Natural killer cell treated with Interleukin-12 subunit alpha and Interleukin-12 subunit beta and Interleukin-15 and Interleukin-18, amount 100 ng/mL, for 72 hours (primary cell): Measurements from ENCODE around the gene SUCO. TPM values are rescaled to one million over a fixed set of nuclear protein-coding genes. Genes with fewer than 3 reads are reported as not detected.

ENCODE experiments used
- ATAC-seq, 2 donors: fragments of 150-1000 bp; cut with Tn5 transposase in 1 of 2; sonication (Bioruptor Pico), chemical (Tn5 transposase) in 1 of 2; 2 replicates each; pipeline ENCODE4 v1.10.0; 2021
- DNase-seq: peaks from one replicate; pipeline ENCODE4 v3.0.0; 2022; ENCODE audit warnings: low spot score
- H3K27ac Mint-ChIP-seq, 2 donors: 1 replicate in 1 of 2; 2 replicates in 1 of 2; pipeline ENCODE4 v1.8.0; 2022; ENCODE audit warnings: mixed read lengths in 2 of 2, mild to moderate bottlenecking in 1 of 2, moderate library complexity in 1 of 2
- H3K27me3 Mint-ChIP-seq, 2 donors: 1 replicate in 1 of 2; 2 replicates in 1 of 2; pipeline ENCODE4 v1.8.0; 2022; ENCODE audit warnings: mixed read lengths in 2 of 2
- H3K36me3 Mint-ChIP-seq: one replicate; pipeline ENCODE4 v1.8.0; 2022; ENCODE audit warnings: mixed read lengths
- H3K4me1 Mint-ChIP-seq, 2 donors: 1 replicate in 1 of 2; 2 replicates in 1 of 2; pipeline ENCODE4 v1.8.0; 2022; ENCODE audit warnings: low read depth in 2 of 2, mixed read lengths in 2 of 2, mild to moderate bottlenecking in 1 of 2
- H3K4me3 Mint-ChIP-seq: one replicate; pipeline ENCODE4 v1.8.0; 2022; ENCODE audit warnings: mixed read lengths
- H3K9me3 Mint-ChIP-seq: 2 replicates; pipeline ENCODE4 v1.8.0; 2022; ENCODE audit warnings: mixed read lengths
- total RNA-seq, 2 donors: library from RNA; stranded (reverse); gene quantifications; one replicate each; pipeline ENCODE4 v1.2.3, GENCODE V29; 2022

Gene SUCO
- total RNA-seq, 2 donors from 2014 or later = 59.7 to 66.9 TPM

GRCh38 chr1:172497230-172497629 lies 35.7 kb upstream of the SUCO start:
- ATAC-seq (no peak), DNase-seq (no peak)
- H3K36me3 Mint-ChIP-seq = no peaks in the 10 kb centered on the region
- no peaks in the 10 kb centered on the region for H3K4me1 Mint-ChIP-seq
- no peaks in the 10 kb centered on the region for H3K9me3 Mint-ChIP-seq
- H3K27ac Mint-ChIP-seq = no peak overlapping the region
- H3K4me3 Mint-ChIP-seq = no peak overlapping the region
- H3K27me3 Mint-ChIP-seq = peaks cover 0 to 3% of the 10 kb centered on the region in 2 donors

- DNase-seq (no peak), ATAC-seq (no peak)
- no peak overlapping the region for H3K4me3 Mint-ChIP-seq
- no peaks in the 10 kb centered on the region for H3K36me3 Mint-ChIP-seq
- H3K9me3 Mint-ChIP-seq = no peaks in the 10 kb centered on the region
- peaks cover 4 to 9% of the 10 kb centered on the region in 2 donors for H3K27me3 Mint-ChIP-seq
- no peaks in the 10 kb centered on the region for H3K4me1 Mint-ChIP-seq
- no peak overlapping the region for H3K27ac Mint-ChIP-seq
Measured at GRCh38 chr1:172498857-172499256, 34.1 kb upstream of the SUCO start.

GRCh38 chr1:172499636-172500141 lies 33.3 kb upstream of the SUCO start:
- no peak overlapping the region for H3K4me3 Mint-ChIP-seq
- DNase-seq (no peak), ATAC-seq (no peak)
- peaks cover 6 to 13% of the 10 kb centered on the region in 2 donors for H3K27me3 Mint-ChIP-seq
- H3K9me3 Mint-ChIP-seq = no peaks in the 10 kb centered on the region
- no peaks in the 10 kb centered on the region for H3K4me1 Mint-ChIP-seq
- no peaks in the 10 kb centered on the region for H3K36me3 Mint-ChIP-seq
- no peak overlapping the region for H3K27ac Mint-ChIP-seq

- H3K4me3 Mint-ChIP-seq = no peak overlapping the region
- H3K9me3 Mint-ChIP-seq = no peaks in the 10 kb centered on the region
- peaks cover 6 to 16% of the 10 kb centered on the region in 2 donors for H3K27me3 Mint-ChIP-seq
Measured at GRCh38 chr1:172500207-172500606, 32.7 kb upstream of the SUCO start.

GRCh38 chr1:172507741-172508140 lies 25.2 kb upstream of the SUCO start:
- H3K27me3 Mint-ChIP-seq = peaks cover 12 to 26% of the 10 kb centered on the region in 2 donors
- DNase-seq = no peak
- H3K9me3 Mint-ChIP-seq = no peaks in the 10 kb centered on the region
- no peaks in the 10 kb centered on the region for H3K36me3 Mint-ChIP-seq
- no peak for ATAC-seq
- no peak overlapping the region for H3K27ac Mint-ChIP-seq
- no peaks in the 10 kb centered on the region for H3K4me1 Mint-ChIP-seq
- H3K4me3 Mint-ChIP-seq = no peak overlapping the region

More at GRCh38 chr1:172500207-172500606, 32.7 kb upstream of the SUCO start:
- no peak for ATAC-seq
- no peaks in the 10 kb centered on the region for H3K36me3 Mint-ChIP-seq
- no peaks in the 10 kb centered on the region for H3K4me1 Mint-ChIP-seq
- no peak overlapping the region for H3K27ac Mint-ChIP-seq
- no peak for DNase-seq

- ATAC-seq (no peak), DNase-seq (no peak)
- Mint-ChIP-seq H3K36me3 (no peaks in the 10 kb centered on the region), H3K9me3 (no peaks in the 10 kb centered on the region), H3K27me3 (peaks cover 7 to 12% of the 10 kb centered on the region in 2 donors), H3K27ac (no peak overlapping the region), H3K4me3 (no peak overlapping the region), H3K4me1 (no peaks in the 10 kb centered on the region)
Measured at GRCh38 chr1:172510479-172510878, 22.5 kb upstream of the SUCO start.

- DNase-seq (no peak), ATAC-seq (no peak)
- no peak overlapping the region for H3K4me3 Mint-ChIP-seq
- H3K4me1 Mint-ChIP-seq = no peaks in the 10 kb centered on the region
- no peaks in the 10 kb centered on the region for H3K36me3 Mint-ChIP-seq
- H3K9me3 Mint-ChIP-seq = no peaks in the 10 kb centered on the region
- peaks cover 7 to 14% of the 10 kb centered on the region in 2 donors for H3K27me3 Mint-ChIP-seq
- no peak overlapping the region for H3K27ac Mint-ChIP-seq
Measured at GRCh38 chr1:172512591-172512990, 20.4 kb upstream of the SUCO start.

- no peak overlapping the region for H3K27ac Mint-ChIP-seq
- H3K4me3 Mint-ChIP-seq = no peak overlapping the region
- no peaks in the 10 kb centered on the region for H3K9me3 Mint-ChIP-seq
- no peak for ATAC-seq
- H3K36me3 Mint-ChIP-seq = no peaks in the 10 kb centered on the region
- peaks cover 7 to 18% of the 10 kb centered on the region in 2 donors for H3K27me3 Mint-ChIP-seq
- no peaks in the 10 kb centered on the region for H3K4me1 Mint-ChIP-seq
- DNase-seq = no peak
Measured at GRCh38 chr1:172513479-172513878, 19.5 kb upstream of the SUCO start.

GRCh38 chr1:172514108-172514507 lies 18.8 kb upstream of the SUCO start:
- Mint-ChIP-seq H3K4me3 (no peak overlapping the region), H3K4me1 (no peaks in the 10 kb centered on the region), H3K27ac (no peak overlapping the region), H3K9me3 (no peaks in the 10 kb centered on the region), H3K27me3 (peaks cover 7 to 23% of the 10 kb centered on the region in 2 donors), H3K36me3 (no peaks in the 10 kb centered on the region)
- ATAC-seq = no peak
- no peak for DNase-seq

- DNase-seq (no peak), ATAC-seq (no peak)
- H3K36me3 Mint-ChIP-seq = no peaks in the 10 kb centered on the region
- H3K27ac Mint-ChIP-seq = no peak overlapping the region
- H3K4me3 Mint-ChIP-seq = no peak overlapping the region
- no peaks in the 10 kb centered on the region for H3K9me3 Mint-ChIP-seq
- H3K27me3 Mint-ChIP-seq = peaks cover 4 to 25% of the 10 kb centered on the region in 2 donors
- H3K4me1 Mint-ChIP-seq = no peaks in the 10 kb centered on the region
Measured at GRCh38 chr1:172515436-172515835, 17.5 kb upstream of the SUCO start.

GRCh38 chr1:172515927-172516326 lies 17.0 kb upstream of the SUCO start:
- ATAC-seq (no peak), DNase-seq (no peak)
- Mint-ChIP-seq H3K4me3 (no peak overlapping the region), H3K27ac (no peak overlapping the region), H3K36me3 (no peaks in the 10 kb centered on the region), H3K27me3 (peaks cover 4 to 25% of the 10 kb centered on the region in 2 donors), H3K4me1 (no peaks in the 10 kb centered on the region), H3K9me3 (no peaks in the 10 kb centered on the region)

- ATAC-seq = no peak
- Mint-ChIP-seq H3K9me3 (no peaks in the 10 kb centered on the region), H3K4me3 (no peak overlapping the region), H3K27me3 (peaks cover 0 to 19% of the 10 kb centered on the region in 2 donors), H3K4me1 (no peaks in the 10 kb centered on the region), H3K36me3 (no peaks in the 10 kb centered on the region), H3K27ac (no peak overlapping the region)
- DNase-seq = no peak
Measured at GRCh38 chr1:172517081-172517480, 15.9 kb upstream of the SUCO start.

GRCh38 chr1:172517545-172517944 lies 15.4 kb upstream of the SUCO start:
- Mint-ChIP-seq H3K4me3 (no peak overlapping the region), H3K27ac (no peak overlapping the region), H3K9me3 (no peaks in the 10 kb centered on the region)

GRCh38 chr1:172529304-172529703 lies 3.6 kb upstream of the SUCO start:
- H3K36me3 Mint-ChIP-seq = no peaks in the 10 kb centered on the region
- no peaks in the 10 kb centered on the region for H3K9me3 Mint-ChIP-seq
- H3K4me3 Mint-ChIP-seq = no peak overlapping the region
- H3K27ac Mint-ChIP-seq = no peak overlapping the region
- peaks cover 2 to 5% of the 10 kb centered on the region in 2 donors for H3K27me3 Mint-ChIP-seq
- ATAC-seq (no peak), DNase-seq (no peak)
- peaks cover 20% of the 10 kb centered on the region in 2 donors for H3K4me1 Mint-ChIP-seq

More at GRCh38 chr1:172517545-172517944, 15.4 kb upstream of the SUCO start:
- DNase-seq (no peak), ATAC-seq (no peak)
- Mint-ChIP-seq H3K27me3 (peaks cover 0 to 14% of the 10 kb centered on the region in 2 donors), H3K4me1 (no peaks in the 10 kb centered on the region), H3K36me3 (no peaks in the 10 kb centered on the region)

GRCh38 chr1:172530000-172530399 lies 3.0 kb upstream of the SUCO start:
- no peak overlapping the region for H3K27ac Mint-ChIP-seq
- no peaks in the 10 kb centered on the region for H3K36me3 Mint-ChIP-seq
- H3K4me1 Mint-ChIP-seq = peaks cover 25 to 26% of the 10 kb centered on the region in 2 donors
- H3K4me3 Mint-ChIP-seq = no peak overlapping the region
- DNase-seq (no peak), ATAC-seq (no peak)
- H3K9me3 Mint-ChIP-seq = no peaks in the 10 kb centered on the region
- peaks cover 2 to 5% of the 10 kb centered on the region in 2 donors for H3K27me3 Mint-ChIP-seq
